ENCODE measurements around the gene CTNS.

Gene CTNS

GRCh38 chr17:3636154-3636907, at the start of gene CTNS, which contains the start of gene SHPK:
Gene CTNS (plus strand): TSS chr17:3636760. CDS start chr17:3640207, 3,447 bp downstream.
Gene SHPK (minus strand): TSS chr17:3636250. CDS start chr17:3636219, 31 bp downstream.
- DNase-seq, result peak; percentile 98

DNA sequence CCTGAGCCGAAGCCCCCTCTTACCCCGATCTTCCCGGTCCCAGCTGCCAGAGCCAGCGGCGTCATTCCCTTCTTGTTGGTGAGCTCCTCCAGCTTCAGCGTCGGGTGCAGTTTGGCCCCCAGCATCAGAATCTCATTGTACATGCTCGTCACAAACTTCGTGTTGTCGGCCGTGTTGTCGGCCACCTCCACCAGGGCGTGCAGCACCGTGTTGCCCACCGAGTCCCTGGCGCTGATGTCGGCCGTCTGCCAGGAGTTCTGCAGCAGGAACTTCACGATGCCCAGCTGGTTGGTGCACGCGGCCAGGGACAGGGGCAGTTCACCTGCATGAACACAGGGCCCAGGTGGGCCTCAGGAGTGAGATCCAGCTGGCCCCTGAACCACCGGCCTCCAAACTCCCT, 46.8 kb upstream of the CTNS start:
- DNase-seq, result no peak

- no peak for DNase-seq
These were observed 46.3 kb upstream of the CTNS start for GRCh38 chr17:3590231-3590630.

DNA sequence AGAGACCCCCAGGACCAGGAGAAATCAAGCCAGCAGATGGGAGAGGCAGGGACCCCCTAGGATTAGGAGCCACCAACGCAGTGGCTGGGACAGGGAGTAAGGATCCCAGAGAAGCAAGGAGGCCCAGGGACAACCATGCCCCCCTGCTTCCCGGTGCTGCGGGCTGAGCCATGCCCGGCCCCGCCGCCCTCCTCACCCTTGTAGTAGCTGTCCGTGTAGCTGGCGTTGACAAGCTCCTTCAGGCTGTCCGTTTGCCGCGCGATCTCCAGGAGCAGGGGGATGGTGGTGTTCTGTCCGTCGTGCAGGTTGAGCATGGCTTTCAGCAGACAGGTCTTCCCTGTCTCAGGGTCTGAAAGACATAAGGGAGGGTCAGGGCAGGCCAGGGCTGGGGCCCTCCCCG, 45.8 kb upstream of the CTNS start:
- no peak for DNase-seq

DNA sequence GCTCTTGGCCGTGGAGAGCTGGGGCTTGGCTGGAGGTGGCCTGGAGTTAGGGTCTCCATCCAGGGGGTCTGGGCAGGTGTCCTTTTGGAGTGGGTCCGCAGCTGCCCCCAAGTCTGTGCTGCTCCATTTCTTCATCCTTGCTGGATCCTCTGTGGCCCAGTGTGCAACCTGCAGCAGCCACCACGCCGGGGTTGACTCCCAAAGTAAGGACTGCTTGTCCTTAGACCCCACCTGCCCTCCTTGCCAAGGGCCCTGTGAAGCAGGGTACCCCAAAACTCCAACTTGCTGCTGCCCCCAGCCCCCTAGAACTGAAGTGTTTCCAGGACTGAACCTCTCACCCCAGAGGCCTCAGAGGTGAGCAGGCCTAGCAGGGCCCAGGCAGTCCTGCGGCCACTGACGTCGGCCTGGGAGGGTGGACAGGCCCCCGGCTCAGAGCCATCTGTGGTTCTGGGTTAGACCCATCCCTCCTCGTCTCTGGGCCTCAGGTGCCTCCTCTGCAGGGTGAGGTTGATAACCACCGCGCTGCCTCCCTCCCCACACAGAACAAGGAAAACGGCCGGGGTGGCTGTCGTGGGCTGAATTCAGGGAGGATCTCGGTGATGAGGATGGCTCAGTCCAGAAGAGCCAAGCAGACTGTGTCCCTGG, 44.2 kb upstream of the CTNS start:
- no peak for DNase-seq

- DNase-seq, result no peak
These were observed 43.2 kb upstream of the CTNS start for GRCh38 chr17:3593384-3593783.

DNA sequence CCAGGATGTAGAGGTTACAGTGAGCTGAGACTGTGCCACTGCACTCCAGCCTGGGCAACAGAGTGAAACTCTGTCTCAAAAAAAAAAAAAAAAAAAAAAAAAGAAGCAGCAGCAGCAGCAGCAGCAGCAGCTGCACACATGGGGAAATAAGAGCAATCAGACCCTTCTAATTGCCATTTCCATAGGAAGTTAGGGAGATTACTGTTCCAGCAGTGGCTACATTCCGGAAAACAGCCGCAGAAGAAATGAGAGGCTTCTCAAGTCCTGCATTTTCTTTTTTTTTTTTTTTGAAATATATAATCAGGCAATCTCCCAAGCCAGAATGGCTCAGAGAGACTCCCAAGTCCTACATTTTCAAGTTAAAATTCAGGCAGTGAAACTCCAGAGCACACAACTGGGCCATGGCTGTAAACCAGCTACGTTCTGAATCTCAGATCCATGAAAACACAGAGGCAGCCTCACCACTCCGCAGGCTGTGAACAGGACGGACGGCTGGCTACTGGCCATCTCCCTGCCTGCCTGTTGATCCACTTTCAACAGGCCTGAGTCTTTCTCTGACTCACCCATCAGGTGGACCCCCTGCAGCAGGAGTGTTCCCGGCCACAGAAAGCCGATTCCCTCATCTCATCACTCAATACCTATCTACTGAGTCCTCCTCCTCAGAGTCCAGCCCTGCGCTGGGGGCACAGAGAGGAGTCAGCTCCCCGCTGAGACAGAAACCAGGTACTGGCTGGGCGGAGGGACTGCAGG, 42.3 kb upstream of the CTNS start:
- DNase-seq, result peak; percentile 28

DNA sequence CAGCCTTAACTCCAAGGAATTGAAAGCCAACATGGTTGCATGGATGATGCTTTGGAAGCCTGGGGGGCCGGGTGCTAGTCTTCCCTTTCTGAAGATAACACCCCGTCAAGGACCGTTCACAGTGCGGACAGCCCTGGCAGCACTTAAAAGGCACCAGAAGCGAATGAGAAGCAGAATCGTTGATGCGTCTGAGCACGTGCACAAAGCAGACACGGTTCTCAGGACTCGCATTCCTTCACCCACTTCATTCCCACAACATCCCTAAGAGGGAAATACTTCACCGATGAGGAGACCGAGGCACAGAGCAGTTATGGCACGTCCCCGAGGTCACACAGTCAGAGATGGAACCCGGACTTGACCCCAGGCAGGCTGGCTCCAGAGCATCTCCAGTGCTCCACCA, 41.6 kb upstream of the CTNS start:
- no peak for DNase-seq

DNA sequence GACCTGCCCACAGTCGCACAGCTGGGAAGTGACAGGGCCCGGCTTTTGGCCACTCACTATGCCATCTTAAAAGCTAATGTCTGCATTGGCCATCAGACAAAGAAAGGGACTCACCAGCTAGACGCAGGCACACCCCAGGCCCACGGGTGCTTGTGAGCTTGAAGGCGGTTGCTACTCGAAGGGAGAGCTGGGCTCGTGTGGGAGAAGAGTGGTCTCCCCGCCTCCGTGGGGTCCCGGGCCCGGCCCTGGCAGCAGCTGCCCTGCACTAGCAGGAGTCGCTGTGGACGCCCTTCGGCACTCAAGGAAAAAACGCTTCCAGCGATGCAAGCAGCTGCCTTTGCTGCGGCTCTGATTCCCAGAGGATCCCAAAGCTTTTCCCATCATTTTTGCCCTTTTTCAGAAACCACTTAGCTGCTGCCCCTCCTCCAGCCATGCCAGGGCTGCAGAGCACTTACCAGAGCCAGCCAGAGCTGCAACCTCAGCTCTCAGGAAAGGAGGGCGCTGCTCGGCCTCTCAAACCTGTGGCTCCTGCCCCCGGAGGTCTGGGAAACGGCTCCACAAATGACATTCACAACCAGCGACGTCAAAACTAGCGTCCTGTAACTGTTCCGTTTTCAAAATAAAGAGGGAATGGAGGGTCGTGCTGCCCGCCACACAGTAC, 39.6 kb upstream of the CTNS start:
- no peak for DNase-seq

- DNase-seq, result no peak
These were observed 38.5 kb upstream of the CTNS start for GRCh38 chr17:3598078-3598477.

DNA sequence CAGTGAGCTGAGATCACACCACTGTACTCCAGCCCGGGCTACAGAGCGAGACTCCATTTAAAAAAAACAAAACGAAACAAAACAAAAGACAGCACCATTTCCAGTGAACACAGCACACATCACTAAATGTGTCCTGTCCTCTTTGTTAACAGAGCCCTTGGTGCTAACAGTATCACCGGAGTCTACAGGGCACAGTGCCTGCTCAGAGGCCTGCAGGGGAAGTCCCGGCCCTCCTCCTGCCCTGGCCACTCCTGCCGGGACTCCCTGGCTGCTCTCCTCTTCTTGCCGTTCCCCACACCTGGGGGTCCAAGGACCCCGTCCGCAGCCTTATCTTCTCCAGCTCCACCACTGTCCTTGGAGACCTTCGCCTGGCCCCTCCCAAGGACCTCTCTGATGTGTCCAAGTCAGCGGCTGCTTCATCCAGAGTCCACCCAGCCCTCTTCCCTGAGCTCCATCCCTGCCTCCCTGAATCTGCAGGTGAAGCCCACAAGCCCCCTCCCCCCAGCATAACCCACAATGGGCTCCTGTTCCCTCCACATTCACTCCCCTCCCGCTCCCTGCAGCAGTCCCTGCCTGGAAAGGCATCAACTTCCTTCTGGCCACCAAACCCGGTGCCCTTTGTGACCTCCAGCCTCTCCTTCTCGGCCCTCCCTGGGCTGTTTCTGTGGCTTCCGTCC, 35.9 kb upstream of the CTNS start:
- DNase-seq, result no peak

DNA sequence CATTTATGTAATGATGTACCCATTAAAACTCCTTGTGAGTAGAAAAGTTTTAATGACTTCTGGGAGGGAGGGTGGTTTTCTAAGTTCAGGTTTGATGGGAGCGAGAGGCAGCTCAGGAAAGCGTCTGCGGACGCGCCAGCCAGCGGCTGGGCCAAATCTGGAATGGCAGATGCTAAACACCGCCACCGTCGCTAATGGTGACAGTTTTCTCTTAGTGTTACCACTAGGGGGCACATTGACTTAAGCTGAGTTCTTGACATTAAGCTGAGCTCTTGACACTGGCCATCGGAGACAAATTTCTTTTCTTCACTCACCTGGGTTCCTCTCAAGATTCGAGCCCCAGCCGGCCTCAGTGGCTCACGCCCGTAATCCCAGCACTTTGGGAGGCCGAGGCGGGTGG, 34.1 kb upstream of the CTNS start:
- no peak for DNase-seq

DNA sequence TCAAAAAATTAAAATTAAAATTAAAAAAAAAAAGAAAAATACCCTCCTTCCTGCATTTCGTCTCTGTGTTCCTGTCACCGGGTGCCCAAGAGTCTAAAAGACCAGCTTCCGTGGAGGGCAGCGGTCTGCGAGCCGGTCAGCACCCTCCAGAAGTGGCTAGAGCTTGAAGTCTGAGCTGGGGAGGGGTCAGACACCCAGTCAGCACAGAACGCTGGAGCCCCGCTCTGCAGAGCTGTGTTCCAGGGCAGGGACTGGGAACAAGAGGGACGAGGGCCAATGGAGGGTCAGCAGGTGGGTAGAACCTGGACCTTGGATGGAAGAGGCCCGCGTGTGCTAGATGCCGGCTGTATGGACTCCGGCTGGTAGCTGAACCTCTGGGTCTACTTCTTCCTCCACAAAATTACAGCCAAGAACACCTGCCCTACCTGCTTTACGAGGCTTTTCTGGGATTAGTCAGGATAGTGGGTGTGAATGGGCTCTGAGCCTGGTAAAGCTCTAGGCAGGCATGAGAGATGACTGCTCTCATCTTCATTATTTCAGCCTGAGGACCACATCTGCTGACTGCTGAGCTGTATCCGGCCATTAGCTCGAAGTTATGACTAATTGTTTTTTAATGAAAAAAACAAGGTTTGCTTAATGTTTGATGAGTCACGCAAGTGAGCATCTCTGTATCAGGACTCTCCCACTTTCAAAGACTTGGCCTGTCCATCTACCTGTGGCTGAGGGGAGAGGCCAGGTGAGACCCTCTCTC, 33.3 kb upstream of the CTNS start:
- DNase-seq, result peak; percentile 78

DNA sequence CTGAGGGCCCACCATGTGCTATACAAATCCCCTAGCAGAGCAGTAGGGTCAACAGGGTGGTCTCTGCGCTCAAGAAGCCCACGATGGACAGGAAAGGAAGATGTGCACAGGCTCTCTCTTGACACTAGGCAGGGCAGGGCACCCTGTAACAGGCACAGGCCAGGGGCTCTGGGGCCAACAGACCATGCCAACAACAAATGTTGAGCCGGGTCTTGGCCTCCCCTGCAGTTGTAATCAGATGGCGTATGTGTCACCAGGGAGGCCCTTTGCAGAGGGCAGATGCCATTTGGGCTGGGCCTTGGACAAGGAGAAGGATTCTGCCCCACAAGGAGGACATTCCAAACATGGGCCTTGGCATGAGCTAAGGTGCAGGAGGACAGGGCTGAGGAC, 32.7 kb upstream of the CTNS start:
- DNase-seq, result peak; percentile 11

- DNase-seq, result no peak
These were observed 26.9 kb upstream of the CTNS start for GRCh38 chr17:3609689-3610088.

GRCh38 chr17:3610523-3610922, 26.0 kb upstream of the CTNS start:
- DNase-seq, result no peak

DNA sequence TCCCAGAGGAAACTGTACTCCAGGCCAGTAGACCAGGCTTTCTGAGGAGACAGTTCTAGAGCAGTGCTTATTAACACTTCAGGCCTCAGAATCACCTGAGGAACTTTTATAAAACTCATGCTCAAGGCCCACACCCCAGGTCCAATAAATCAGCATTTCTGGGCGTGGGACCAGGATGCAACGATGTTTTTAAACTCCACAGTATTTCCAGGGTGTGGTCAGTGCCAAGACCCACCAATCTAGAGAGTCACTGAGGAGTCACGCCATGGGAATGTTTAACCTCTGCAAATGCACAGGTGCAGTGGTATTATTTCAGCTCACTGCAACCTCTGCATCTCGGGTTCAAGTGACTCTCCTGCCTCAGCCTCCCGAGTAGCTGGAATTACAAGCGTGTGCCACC, 23.4 kb upstream of the CTNS start:
- no peak for DNase-seq

GRCh38 chr17:3615160-3615870, 21.2 kb upstream of the CTNS start:
- DNase-seq, result no peak

- DNase-seq, result no peak
These were observed 15.3 kb upstream of the CTNS start for GRCh38 chr17:3621146-3621720.

DNA sequence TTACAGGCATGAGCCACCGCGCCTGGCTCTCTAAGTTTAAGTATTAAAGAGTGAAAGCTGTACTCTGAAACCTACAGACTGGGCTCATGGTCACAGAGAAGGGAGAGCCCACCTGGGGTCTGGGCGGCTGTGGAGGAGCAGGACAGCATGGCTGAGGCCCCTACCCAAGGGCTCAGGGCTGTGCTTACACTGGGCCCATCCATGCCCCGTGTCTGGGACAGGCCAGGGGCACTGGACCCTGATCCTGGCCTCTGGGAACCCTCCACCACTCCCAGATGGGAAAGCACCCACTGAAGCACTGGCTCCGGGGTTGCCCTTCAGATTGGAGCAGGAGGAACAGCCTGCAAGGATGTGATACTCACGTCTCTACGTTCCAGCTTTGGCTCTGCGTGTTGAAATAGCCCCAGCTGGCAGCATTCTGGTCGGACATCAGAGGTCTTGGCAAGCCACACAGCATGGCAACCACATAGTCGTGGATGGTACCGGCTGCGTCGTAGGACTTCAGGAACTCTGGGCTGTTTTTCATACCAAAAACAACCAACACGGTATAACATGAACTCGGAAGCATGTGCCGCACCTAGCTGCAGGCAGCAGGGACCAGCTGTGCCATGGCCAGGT, 13.5 kb upstream of the CTNS start:
- no peak for DNase-seq
